Mesendoderm (in vitro differentiated cells): ENCODE data around the gene LAMA2.

Experiments used
- DNase-seq: peaks from one replicate; pipeline ENCODE4 v3.0.0; 2013
- H2AK5ac ChIP-seq: 2 replicates; pipeline ENCODE4 v1.6.1; 2013; ENCODE audit warnings: low read length, inconsistent platforms
- H2BK120ac ChIP-seq: 2 replicates; pipeline ENCODE4 v1.6.1; 2013; ENCODE audit warnings: low read depth, mild to moderate bottlenecking, low read length, moderate library complexity, mixed read lengths
- H2BK15ac ChIP-seq: replicated peaks from 2 replicates; pipeline ENCODE4 v1.6.1; 2013; ENCODE audit warnings: low read depth, mild to moderate bottlenecking, moderate library complexity
- H2BK5ac ChIP-seq: 2 replicates; pipeline ENCODE4 v1.6.1; 2013; ENCODE audit warnings: low read length, inconsistent platforms
- H3K18ac ChIP-seq: 2 replicates; pipeline ENCODE4 v1.6.1; 2013; ENCODE audit warnings: mild to moderate bottlenecking, low read length, mixed read lengths
- H3K23ac ChIP-seq: one replicate; pipeline ENCODE4 v1.6.1; 2013; ENCODE audit warnings: low read length
- H3K27ac ChIP-seq: 2 replicates; pipeline ENCODE4 v1.5.1; 2013; ENCODE audit warnings: low read depth, mild to moderate bottlenecking, inconsistent platforms, low read length, moderate library complexity
- H3K27me3 ChIP-seq: 2 replicates; pipeline ENCODE4 v1.6.1; 2013; ENCODE audit warnings: low read length, control low read depth, mild to moderate bottlenecking, inconsistent platforms; ENCODE audit not compliant: insufficient read depth, poor library complexity
- H3K36me3 ChIP-seq: 2 replicates; pipeline ENCODE4 v1.6.1; 2013; ENCODE audit warnings: low read length, inconsistent platforms; ENCODE audit not compliant: control insufficient read depth, insufficient read depth
- H3K4ac ChIP-seq: one replicate; pipeline ENCODE4 v1.6.1; 2013; ENCODE audit warnings: low read depth, mild to moderate bottlenecking, low read length, moderate library complexity
- H3K4me1 ChIP-seq: 2 replicates; pipeline ENCODE4 v1.6.1; 2013; ENCODE audit warnings: low read depth, low read length, inconsistent platforms; ENCODE audit not compliant: control insufficient read depth
- H3K4me2 ChIP-seq: 2 replicates; pipeline ENCODE4 v1.6.1; 2013; ENCODE audit warnings: low read length
- H3K4me3 ChIP-seq: 2 replicates; pipeline ENCODE4 v1.5.1; 2013; ENCODE audit warnings: mild to moderate bottlenecking, low read length
- H3K56ac ChIP-seq: one replicate; pipeline ENCODE4 v1.6.1; 2013; ENCODE audit warnings: low read length
- H3K79me1 ChIP-seq: 2 replicates; pipeline ENCODE4 v1.6.1; 2013; ENCODE audit warnings: low read length, inconsistent platforms
- H3K79me2 ChIP-seq: 2 replicates; pipeline ENCODE4 v1.6.1; 2013; ENCODE audit warnings: mild to moderate bottlenecking, low read length; ENCODE audit not compliant: control insufficient read depth, insufficient read depth
- H3K9ac ChIP-seq: 2 replicates; pipeline ENCODE4 v1.6.1; 2013; ENCODE audit warnings: low read length, inconsistent platforms
- H4K5ac ChIP-seq: one replicate; pipeline ENCODE4 v1.6.1; 2013; ENCODE audit warnings: low read length
- H4K8ac ChIP-seq: one replicate; pipeline ENCODE4 v1.6.1; 2013; ENCODE audit warnings: low read depth, mild to moderate bottlenecking, control low read depth, low read length, moderate library complexity
- WGBS: extraction: QIAGEN DNeasy Blood & Tissue Kit; methylation state at CpG from one replicate; pipeline ENCODE4 v1.1.7; 2013; ENCODE audit warnings: low lambda C conversion rate, missing lambda C conversion rate; ENCODE audit not compliant: insufficient coverage; ENCODE audit errors: extremely low coverage; 5-methylcytosine and 5-hydroxymethylcytosine counted together

LAMA2 gene

DNA sequence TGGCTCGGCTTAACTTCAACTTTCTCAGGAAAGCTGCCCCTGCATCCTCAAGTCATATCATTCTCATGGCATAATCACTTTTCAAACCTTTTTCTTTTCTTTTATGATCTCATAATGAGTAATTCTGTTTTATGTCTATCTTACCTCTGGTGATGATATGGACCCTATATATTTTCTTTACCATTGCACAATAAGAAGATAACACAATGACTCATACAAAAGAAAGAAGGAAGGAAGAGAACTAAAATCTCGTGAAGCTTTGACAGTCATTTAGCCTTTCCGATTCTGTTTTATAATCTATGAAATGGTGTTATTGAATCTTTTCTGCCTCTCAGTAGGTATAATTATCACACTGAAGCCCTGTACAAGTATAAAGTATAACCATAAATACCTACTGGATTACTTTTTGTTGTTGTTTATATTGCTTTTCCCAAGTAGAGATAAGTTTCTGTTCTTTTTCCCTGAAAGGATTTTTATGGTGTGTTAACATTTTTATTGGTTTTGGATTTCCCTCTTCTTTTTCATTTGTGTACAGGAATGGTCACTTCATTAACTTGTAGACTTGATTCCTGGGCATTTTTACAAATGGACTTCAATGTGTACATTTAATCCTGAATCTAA, 300.9 kb downstream of the LAMA2 start:
- H3K36me3 ChIP-seq: no peaks in the 10 kb centered on the region
- H3K4ac ChIP-seq: no peak overlapping the region
- no CpG with 5 or more reads among the region's 3 CpGs for WGBS

DNA sequence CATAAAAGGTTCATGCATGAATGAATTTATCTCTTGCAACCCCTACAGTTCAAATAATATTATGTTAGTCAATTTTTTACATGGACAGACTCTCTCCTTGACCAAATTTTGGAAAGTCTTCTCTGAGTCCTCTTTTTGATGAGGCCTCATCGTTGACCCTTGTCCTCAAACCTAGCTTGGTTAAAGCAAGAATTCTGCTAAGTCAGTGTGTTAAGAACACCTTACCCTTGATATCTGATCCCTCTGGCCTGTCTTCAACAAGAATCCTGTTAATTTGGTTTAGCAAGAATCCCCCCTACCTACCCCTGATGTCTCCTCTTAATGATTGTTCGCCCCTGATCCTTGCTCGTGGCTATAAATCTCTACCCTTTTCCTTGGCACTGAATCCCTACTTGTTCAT, 301.4 kb downstream of the LAMA2 start:
- H2AK5ac ChIP-seq: no peak overlapping the region
- no peak overlapping the region for H3K27ac ChIP-seq
- no CpG with 5 or more reads among the region's 3 CpGs for WGBS
- no peak overlapping the region for H4K8ac ChIP-seq
- H2BK5ac ChIP-seq: no peak overlapping the region
- H3K4ac ChIP-seq: no peak overlapping the region
- no peak overlapping the region for H3K9ac ChIP-seq
- no peak overlapping the region for H4K5ac ChIP-seq
- no peak overlapping the region for H2BK120ac ChIP-seq
- no peak overlapping the region for H3K18ac ChIP-seq
- no peak overlapping the region for H2BK15ac ChIP-seq
- H3K4me1 ChIP-seq: no peaks in the 10 kb centered on the region
- no peaks in the 10 kb centered on the region for H3K79me1 ChIP-seq
- H3K4me3 ChIP-seq: no peak overlapping the region
- H3K23ac ChIP-seq: no peak overlapping the region
- H3K56ac ChIP-seq: no peak overlapping the region
- no peaks in the 10 kb centered on the region for H3K79me2 ChIP-seq
- no peak for DNase-seq
- no peaks in the 10 kb centered on the region for H3K36me3 ChIP-seq
- H3K27me3 ChIP-seq: no peaks in the 10 kb centered on the region
- no peak overlapping the region for H3K4me2 ChIP-seq

More for the DNA sequence above, 300.9 kb downstream of the LAMA2 start:
- H3K4me3 ChIP-seq: no peak overlapping the region
- no peak overlapping the region for H3K56ac ChIP-seq
- no peak overlapping the region for H4K5ac ChIP-seq
- DNase-seq: no peak
- H3K4me2 ChIP-seq: no peak overlapping the region
- H3K79me2 ChIP-seq: no peaks in the 10 kb centered on the region
- no peak overlapping the region for H3K9ac ChIP-seq
- H2AK5ac ChIP-seq: no peak overlapping the region
- H2BK5ac ChIP-seq: no peak overlapping the region
- no peak overlapping the region for H2BK15ac ChIP-seq
- no peak overlapping the region for H3K23ac ChIP-seq
- H3K27ac ChIP-seq: no peak overlapping the region
- H4K8ac ChIP-seq: no peak overlapping the region
- H2BK120ac ChIP-seq: no peak overlapping the region
- H3K4me1 ChIP-seq: no peaks in the 10 kb centered on the region
- no peak overlapping the region for H3K18ac ChIP-seq
- H3K27me3 ChIP-seq: no peaks in the 10 kb centered on the region
- no peaks in the 10 kb centered on the region for H3K79me1 ChIP-seq

DNA sequence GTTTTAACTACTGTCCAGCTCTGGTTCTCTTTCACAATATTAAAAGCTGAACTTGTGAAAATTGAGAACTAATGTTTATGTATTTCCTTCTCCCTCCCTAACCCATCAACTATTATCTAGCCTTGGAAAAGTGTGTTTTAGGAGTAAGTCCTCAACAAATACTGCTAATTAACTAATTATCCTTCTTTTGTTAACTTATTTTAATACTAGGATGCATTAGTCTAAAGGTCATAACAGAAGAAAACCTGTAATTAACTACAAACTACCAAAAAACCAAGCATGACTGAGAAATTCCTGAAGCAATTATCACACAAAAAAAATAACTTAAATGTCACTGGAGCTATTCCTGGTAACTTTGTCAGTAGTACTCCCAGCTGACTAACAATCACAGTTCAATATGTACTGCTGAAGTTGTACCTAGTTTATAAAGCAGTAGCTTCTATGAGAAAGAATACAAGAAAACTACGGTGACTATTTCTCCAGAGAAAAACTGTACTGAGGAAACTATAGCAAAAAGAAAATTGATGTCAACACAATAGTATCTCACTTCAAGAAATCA, 301.9 kb downstream of the LAMA2 start:
- H3K36me3 ChIP-seq: no peaks in the 10 kb centered on the region
- H3K4me2 ChIP-seq: no peak overlapping the region
- H3K79me1 ChIP-seq: no peaks in the 10 kb centered on the region
- H3K23ac ChIP-seq: no peak overlapping the region
- H2BK15ac ChIP-seq: no peak overlapping the region
- no peak overlapping the region for H4K8ac ChIP-seq
- no peak overlapping the region for H2BK120ac ChIP-seq
- H3K27ac ChIP-seq: no peak overlapping the region
- H4K5ac ChIP-seq: no peak overlapping the region
- no peak overlapping the region for H2AK5ac ChIP-seq
- no peak overlapping the region for H3K18ac ChIP-seq
- no CpG with 5 or more reads among the region's 1 CpG for WGBS
- H3K56ac ChIP-seq: no peak overlapping the region
- no peak overlapping the region for H3K4me3 ChIP-seq
- DNase-seq: no peak
- no peaks in the 10 kb centered on the region for H3K79me2 ChIP-seq
- H3K4ac ChIP-seq: no peak overlapping the region
- H3K4me1 ChIP-seq: no peaks in the 10 kb centered on the region
- no peak overlapping the region for H3K9ac ChIP-seq
- H2BK5ac ChIP-seq: no peak overlapping the region
- H3K27me3 ChIP-seq: no peaks in the 10 kb centered on the region

DNA sequence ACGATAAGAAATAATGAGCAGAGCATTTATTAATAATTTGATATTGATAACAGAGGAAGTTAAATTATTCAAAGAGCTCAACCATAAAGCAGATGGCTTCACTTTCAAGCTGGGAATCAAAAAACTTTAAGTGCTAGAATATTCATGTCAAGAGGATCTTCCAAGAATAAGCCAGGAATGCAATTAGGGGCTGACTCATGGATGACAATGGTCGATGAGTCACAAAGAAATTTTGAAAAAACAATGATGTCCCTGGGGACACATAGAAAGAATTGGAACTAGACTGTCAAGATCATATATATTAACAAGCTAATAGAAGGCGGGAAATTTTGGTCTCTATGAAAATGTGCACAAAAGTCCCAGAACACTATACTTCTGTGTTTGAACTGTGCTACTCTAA, 304.1 kb downstream of the LAMA2 start:
- no peak overlapping the region for H3K4ac ChIP-seq
- H3K79me2 ChIP-seq: no peaks in the 10 kb centered on the region
- H3K27me3 ChIP-seq: no peaks in the 10 kb centered on the region
- no peak overlapping the region for H2AK5ac ChIP-seq
- no peak overlapping the region for H3K27ac ChIP-seq
- H2BK120ac ChIP-seq: no peak overlapping the region
- no peaks in the 10 kb centered on the region for H3K4me1 ChIP-seq
- H3K18ac ChIP-seq: no peak overlapping the region
- no peak overlapping the region for H2BK5ac ChIP-seq
- H4K8ac ChIP-seq: no peak overlapping the region
- DNase-seq: peak; percentile 67
- H3K56ac ChIP-seq: no peak overlapping the region
- H3K4me2 ChIP-seq: no peak overlapping the region
- H3K36me3 ChIP-seq: no peaks in the 10 kb centered on the region
- no peak overlapping the region for H3K9ac ChIP-seq
- no peak overlapping the region for H4K5ac ChIP-seq
- H3K23ac ChIP-seq: no peak overlapping the region
- no peak overlapping the region for H3K4me3 ChIP-seq
- no peak overlapping the region for H2BK15ac ChIP-seq
- WGBS: 100% methylated on average over 1 of the region's 3 CpGs
- H3K79me1 ChIP-seq: no peaks in the 10 kb centered on the region

DNA sequence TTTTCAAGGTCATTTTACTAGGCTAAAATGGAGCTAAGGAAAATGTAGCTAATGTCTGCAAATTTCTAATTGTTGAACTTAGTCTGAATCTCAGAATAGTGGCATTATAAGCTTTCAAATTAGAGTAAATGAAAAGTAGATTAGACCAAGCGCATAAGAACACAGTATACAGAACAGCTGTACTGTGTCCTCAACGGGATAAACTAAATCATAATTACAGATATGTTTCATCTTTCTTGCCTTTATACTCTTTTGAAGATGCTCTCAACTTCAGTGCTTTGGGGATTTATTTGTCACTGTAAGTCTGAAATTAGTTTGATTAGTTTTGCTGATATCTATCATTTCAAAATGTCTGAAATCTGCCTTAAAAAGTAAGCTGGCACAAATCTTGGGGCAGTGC, 305.4 kb downstream of the LAMA2 start:
- H4K5ac ChIP-seq: no peak overlapping the region
- H3K79me2 ChIP-seq: no peaks in the 10 kb centered on the region
- no peaks in the 10 kb centered on the region for H3K36me3 ChIP-seq
- no peak overlapping the region for H3K4me2 ChIP-seq
- no peaks in the 10 kb centered on the region for H3K27me3 ChIP-seq
- H2BK5ac ChIP-seq: no peak overlapping the region
- H4K8ac ChIP-seq: no peak overlapping the region
- no peak overlapping the region for H3K23ac ChIP-seq
- no peaks in the 10 kb centered on the region for H3K4me1 ChIP-seq
- H3K79me1 ChIP-seq: no peaks in the 10 kb centered on the region
- H3K18ac ChIP-seq: no peak overlapping the region
- no peak overlapping the region for H3K56ac ChIP-seq
- H3K9ac ChIP-seq: no peak overlapping the region
- H3K4me3 ChIP-seq: no peak overlapping the region
- H2BK15ac ChIP-seq: no peak overlapping the region
- no peak for DNase-seq
- H3K27ac ChIP-seq: no peak overlapping the region
- H2AK5ac ChIP-seq: no peak overlapping the region
- no peak overlapping the region for H2BK120ac ChIP-seq
- no CpG with 5 or more reads among the region's 2 CpGs for WGBS
- H3K4ac ChIP-seq: no peak overlapping the region

DNA sequence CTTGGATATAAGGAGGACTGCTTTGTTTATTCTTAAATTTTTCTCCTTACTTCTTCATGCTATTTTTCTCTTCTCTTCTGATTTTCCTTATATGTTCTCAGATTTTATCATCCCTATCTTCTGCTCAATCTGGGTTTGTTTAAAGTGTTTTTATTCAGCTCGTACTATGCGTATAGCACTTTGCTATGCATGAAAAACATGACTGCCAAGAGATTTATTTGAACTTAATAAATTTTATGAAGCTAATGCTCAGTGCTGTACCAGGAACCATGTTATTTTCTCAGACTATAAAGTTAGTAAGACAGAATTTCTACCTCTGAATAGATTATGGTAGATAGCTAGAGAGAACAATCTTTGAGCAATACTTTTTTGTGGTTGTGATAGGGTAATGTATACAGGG, 305.9 kb downstream of the LAMA2 start:
- Histone ChIP-seq H3K23ac (no peak overlapping the region), H3K4me1 (no peaks in the 10 kb centered on the region), H3K27me3 (no peaks in the 10 kb centered on the region), H3K4me3 (no peak overlapping the region), H2AK5ac (no peak overlapping the region), H3K27ac (no peak overlapping the region), H2BK5ac (no peak overlapping the region), H3K18ac (no peak overlapping the region), H2BK120ac (no peak overlapping the region), H2BK15ac (no peak overlapping the region), H3K79me2 (no peaks in the 10 kb centered on the region), H3K4ac (no peak overlapping the region), H3K4me2 (no peak overlapping the region), H3K9ac (no peak overlapping the region), H4K5ac (no peak overlapping the region), H3K36me3 (no peaks in the 10 kb centered on the region), H4K8ac (no peak overlapping the region), H3K79me1 (no peaks in the 10 kb centered on the region), H3K56ac (no peak overlapping the region)
- DNase-seq: no peak
- WGBS: no CpG with 5 or more reads among the region's 2 CpGs
